Measurements from ENCODE around the gene EHHADH.

DNA sequence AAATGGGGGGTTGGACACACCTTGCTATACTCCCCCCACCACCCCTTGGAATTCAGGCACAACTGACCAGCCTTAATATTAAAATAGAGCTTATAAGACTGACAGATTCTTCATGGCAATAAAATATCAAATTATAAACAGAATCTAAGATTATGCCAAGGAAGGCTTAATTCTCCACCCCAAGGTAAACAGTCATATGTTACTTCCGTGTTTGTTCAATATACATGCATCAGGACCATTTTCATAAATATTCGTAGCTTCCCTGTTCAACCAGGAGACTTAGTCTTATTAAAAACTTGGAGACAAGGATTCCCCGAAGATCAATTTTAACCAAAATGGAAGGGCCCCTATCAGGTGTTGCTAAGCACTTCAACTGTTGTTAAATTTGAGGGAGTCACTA lies 13.3 kb upstream of the EHHADH start:
- no peak for TF ChIP-seq CTCF (IDR thresholded peaks at IDR 0.05)
- no peak for TF ChIP-seq POLR2A (IDR thresholded peaks at IDR 0.05)
